Measurements from ENCODE around the gene ETS1. TPM values are rescaled to one million over a fixed set of nuclear protein-coding genes. Genes with fewer than 3 reads are reported as not detected.

Gene ETS1
- total RNA-seq, 1 donor from 2014 or later: 41.4 TPM

DNA sequence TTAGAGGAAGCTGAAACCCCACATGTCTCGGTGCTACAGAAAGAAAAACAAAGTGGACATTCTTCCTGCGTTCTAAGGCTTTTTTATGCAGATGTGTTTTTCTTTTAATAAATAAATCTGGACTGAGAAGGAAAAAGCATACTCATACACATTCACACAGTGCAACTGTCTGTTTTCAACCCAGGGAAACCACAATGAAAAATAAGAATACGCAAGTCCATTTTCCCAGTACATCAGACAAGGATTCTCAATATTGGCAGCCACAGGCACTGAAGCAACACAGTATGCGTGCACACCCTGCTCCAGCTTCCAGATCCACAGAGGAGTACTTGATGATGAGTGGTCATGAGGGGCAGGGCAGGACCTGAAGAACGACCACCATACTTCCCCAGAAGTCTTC is 86.9 kb downstream of the ETS1 start:
- no peak for DNase-seq

GRCh38 chr11:128499613-128500253 is 87.6 kb downstream of the ETS1 start:
- no peak for DNase-seq

DNA sequence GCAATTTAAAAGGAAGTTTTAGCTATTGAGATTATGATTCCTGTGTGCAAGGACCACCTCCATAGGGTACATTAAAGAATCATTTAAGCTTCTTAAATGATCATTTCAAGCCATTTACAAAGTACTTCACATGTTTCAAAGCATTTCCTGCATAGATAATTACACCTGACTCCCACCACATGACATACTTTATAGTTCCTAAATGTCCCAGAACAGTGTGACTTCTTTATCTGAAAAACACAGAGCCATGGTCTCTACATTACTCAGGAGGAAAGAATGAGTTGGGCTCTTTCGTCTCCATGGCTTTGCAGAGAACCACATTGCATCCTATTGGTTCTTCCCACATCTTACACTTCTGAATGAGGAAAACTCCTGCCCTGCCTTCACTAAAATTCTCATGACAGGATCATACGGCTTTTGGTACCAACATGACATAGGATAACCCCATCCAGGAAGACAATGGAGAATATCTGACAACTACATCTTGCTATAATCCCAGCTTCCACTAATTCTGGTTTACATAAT is 88.6 kb downstream of the ETS1 start:
- no peak for DNase-seq

- no peak for DNase-seq
Observed at GRCh38 chr11:128497776-128498095, 89.6 kb downstream of the ETS1 start.

DNA sequence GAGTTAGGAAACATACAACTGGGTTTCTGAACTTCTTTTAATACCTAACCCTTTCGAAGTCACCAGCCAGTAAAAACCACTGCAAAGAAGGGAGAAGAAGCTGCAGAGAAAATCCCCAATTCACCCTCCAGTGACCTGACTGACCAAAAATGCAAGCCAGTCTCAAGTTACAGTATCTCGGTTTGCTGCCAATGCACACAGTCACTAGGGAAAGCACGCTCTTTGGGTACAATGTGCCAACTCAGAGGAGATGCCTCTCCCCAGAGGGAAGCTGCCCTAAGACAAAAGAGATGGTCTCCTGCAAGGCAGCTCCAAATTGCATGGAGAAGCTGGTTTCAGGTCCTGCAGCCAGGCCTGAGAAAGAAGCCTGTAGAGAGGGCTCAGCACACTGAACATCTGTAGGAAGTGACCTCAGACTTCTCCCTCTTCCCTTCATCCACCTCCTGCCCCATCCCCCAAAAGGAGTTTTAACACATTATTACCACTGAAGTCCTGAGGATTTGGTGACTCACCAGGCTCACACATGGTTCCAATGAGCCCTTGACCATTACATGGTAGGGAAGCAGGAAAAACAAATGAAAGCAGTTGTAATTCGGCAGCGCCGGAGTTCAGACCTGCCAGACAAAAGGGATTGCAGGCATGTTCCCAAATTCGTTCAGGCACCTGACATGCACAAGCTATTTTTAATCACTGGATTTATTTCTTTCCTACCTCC is 90.1 kb downstream of the ETS1 start:
- peak; percentile 78 for DNase-seq

DNA sequence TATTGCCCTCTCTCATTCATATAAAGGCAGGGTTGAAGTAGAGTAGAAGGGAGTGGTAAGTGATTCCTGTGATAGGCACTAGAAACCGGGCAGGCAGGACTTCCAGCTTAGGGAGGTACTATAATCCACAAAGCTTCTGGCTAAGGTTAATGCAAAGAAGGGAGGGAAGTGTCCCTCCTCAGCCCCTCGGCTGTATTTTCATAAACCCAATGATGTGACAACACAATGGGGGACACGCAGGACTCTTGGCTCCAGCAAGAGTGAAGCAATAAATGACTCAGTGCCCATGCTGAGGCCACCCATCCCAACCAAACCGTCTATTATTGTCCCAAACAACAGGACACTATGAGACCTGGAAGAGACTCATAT is 90.7 kb downstream of the ETS1 start:
- DNase-seq: no peak

DNA sequence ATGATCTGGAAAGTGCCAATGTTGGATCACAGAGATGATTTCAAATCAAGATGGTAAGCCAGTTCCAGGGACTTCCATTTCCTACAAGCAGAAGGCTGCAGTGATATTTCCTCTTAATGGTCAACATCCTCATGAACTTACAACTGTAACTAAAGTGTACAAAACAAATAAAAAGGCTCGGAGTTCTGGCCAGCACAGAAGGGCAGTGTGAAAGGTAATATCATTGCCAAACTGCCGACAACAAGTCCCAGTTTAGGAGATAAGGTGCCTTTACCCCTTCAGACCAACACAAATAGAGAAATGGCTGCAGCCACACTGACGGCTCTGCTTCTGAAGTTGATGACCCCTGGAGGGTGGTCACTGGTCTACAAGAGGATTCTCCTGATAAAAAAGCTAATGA is 91.1 kb downstream of the ETS1 start:
- DNase-seq: no peak

DNA sequence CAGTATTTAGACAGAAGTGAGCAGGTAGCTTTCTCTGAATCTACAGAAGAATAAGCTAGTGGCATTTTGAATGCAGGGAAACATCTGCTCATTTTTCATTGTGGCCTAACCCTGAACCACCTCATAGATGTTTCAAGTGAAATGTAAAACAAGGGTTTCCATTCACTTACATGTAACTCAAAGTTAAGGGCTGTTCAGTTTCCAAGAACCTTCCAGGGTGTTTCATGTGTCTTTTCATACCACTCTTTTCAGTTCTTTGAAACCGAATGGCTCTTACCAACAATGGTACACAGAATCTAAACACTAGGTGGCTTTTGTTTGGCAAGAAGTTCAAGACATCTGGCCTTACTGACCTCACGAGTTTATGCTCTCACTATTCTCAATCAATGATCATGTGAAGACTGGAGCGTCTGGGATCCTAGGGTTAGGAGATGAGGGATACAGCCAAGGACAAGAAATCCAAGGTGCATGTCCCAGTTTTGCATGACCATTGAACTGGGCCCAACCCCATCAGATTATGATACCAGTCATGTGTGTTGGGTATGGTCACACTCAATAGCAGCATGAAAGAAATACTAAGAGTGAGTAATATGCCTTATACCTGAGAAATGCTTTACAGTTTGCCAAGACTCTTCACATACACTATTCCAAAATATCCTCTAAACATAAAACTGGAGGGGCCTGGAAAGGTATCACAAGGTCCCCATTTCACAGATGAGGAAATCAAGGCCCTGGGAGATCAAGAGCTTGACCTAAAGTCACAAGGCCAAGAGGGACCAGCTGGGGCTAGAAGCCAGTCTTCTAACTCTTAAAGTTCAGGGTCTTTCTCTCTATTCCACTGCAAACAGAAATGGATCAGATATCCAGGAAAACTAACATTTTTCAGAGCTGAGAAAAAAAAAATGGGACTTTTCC is 92.7 kb downstream of the ETS1 start:
- no peak for DNase-seq

- no peak for DNase-seq
Observed at GRCh38 chr11:128493570-128493965, 93.8 kb downstream of the ETS1 start.

DNA sequence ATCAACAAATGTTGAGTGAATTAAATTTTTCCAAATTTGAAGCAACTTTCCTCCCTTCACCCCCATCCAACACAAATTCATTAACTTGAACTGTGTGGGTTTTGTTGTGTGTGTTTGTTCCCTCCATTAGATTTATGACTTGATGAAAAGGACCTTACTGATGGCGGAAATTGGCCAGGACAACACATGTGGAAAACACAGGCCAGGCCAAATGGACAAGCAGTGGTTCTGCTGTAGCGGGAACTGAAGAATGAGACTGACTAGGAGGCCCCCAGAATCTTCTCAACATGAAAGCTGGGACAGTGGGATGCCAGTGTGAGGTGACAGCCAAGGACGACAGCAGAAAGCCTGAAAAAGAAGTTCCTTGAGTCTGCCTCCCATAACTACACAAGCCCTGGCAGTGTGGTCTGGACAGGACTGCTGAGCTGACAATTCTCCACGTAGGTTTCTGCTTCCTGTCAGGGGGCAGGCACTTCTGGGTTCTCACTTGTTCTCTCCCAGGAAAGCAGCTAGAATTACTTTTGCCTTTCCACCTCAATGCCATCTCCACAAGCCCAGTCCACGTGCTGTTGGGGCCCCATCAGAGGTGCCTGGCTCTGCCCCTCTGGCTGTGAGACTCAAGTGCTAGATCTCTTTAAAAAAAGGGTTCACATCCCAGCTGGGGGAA is 94.3 kb downstream of the ETS1 start:
- DNase-seq: no peak

- no peak for DNase-seq
Observed at GRCh38 chr11:128492461-128492860, 94.9 kb downstream of the ETS1 start.

- DNase-seq: no peak
Observed at GRCh38 chr11:128491195-128491936, 96.0 kb downstream of the ETS1 start.

DNA sequence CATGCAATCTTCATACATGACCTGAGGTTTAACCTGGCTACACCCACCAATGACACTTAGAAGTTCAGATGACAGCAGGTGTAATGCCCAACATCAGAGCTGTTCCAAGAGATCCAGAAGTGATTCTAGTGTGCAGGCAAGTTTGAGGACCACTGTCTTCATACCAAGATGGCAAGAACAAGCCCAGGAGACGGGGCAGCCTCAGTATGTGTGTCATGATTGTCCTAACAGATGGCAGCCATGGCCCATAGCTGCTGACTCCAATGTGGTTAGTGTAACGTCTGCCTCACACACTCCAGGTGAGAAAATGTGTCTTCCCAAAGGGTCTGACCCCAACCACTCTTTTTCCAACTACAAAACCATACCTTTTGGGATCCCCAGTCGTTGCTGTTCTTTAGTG is 97.3 kb downstream of the ETS1 start:
- no peak for DNase-seq

GRCh38 chr11:128488471-128488870 is 98.9 kb downstream of the ETS1 start:
- DNase-seq: no peak

DNA sequence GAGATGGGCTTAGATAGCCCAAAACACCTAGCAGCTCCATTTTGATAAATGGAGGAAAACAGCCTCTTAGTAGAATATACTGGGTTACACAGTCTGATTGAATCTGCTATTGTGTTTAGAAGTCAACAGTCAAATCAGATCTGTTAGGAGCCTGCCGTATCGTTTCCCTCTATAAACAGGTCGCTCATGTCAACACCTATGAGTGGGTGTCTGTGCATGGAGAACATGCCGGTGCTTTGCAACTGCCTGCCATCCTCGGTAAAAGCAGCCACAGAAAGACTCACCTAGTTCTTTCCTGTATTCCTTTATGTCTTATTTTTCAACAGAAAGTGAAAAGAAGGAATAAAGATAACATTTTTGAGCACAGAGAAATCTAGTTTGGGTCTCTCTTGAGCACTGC is 99.4 kb downstream of the ETS1 start:
- DNase-seq: no peak

DNA sequence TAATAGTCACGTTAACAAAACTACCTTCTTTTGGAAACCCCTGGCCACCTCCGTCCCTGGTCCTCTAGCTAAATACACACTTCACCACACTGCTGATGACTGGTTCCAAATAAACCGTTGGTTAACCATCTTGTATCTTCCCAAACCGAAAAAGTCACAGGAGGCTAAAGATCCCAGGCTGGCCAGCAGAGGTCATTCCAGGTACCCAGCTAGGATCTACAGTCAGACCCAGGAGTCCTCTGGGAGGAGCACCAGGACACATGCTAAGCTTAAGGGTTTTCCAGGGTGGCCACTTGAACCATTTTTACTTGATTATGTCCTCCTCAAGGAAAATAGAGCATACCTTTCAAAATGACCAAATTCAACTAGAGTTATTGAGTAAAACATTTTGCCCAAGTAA is 103.2 kb downstream of the ETS1 start:
- DNase-seq: no peak

GRCh38 chr11:128483211-128483788 is 104.1 kb downstream of the ETS1 start:
- no peak for DNase-seq

DNA sequence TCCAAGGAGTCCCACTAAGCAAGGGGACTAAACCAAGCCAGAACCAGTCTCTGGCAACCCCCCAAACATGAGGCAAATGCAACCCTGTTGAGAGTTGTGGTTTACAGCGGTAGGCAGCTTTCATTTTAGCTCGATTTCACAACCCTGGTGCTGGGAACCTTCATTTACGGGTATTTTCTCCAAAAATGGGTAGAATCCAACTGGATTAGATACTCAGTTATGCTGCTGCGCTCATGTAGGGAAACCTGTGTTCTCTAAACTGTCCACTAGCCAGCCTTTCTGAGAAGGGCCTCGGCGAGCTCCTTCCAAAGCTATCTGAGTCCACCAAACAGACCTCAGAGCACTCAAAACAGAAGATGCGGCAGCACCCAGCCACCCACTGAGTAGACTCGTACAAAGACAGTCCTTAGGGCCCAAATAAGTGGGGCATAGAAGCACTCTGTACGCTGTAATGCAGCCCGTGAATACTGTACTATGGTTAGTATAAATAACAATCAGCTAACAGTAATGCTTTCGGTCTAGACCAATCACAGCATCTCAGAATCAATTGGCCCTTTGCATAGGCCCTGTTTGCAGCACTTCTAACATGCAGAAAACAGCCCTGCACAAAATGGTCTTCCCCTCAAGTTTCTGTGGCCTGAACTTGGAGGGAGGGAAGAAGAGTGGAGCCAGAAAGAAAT is 104.7 kb downstream of the ETS1 start:
- no peak for DNase-seq

DNA sequence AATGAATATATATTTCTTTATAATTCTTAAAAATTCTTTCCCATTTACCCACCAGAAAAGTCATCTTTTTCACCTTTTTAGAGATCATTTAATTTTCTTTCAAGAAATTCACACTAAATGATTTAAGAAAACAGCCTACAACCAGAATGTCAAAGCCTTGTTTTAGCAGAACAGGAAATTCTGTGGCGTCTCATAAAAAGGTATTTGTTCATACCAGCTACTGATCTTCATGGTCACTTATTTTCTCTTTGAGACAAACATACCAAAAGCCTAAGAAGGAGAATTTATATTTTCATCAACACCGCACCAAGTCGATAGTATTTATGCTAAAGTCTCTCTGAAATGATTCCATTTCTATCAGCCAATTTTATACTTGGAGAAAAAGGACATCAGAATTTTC is 105.3 kb downstream of the ETS1 start:
- no peak for DNase-seq

- no peak for DNase-seq
Observed at GRCh38 chr11:128481135-128481534, 106.2 kb downstream of the ETS1 start.

GRCh38 chr11:128480665-128481064 is 106.7 kb downstream of the ETS1 start:
- DNase-seq: no peak

Data from skin of body (tissue), 2 donors.